Gastrocnemius medialis (tissue), 4 donors: ENCODE results near the gene C13orf46. TPM values are rescaled to one million over a fixed set of nuclear protein-coding genes. Genes with fewer than 3 reads are reported as not detected.
"Not testable (repeated sequence)": the region's sequence is repeated elsewhere in the genome, so short reads cannot be mapped to it uniquely, and the experiment has no call there.

ENCODE experiments used
- ATAC-seq, 2 donors: fragments of 150-250 bp; one replicate each; pipeline ENCODE4 v1.9.1; 2016
- DNase-seq, 2 donors: peaks; one replicate each; pipeline ENCODE4 v3.0.0-alpha.2; 2019
- H3K27ac ChIP-seq, 4 donors: fragments of 200-600 bp; sonication (generic); 1 replicate in 1 of 4; 2 replicates in 3 of 4; pipeline ENCODE4 v1.5.1; 2016 to 2018; ENCODE audit warnings: mild to moderate bottlenecking in 2 of 4, moderate library complexity in 1 of 4
- H3K27me3 ChIP-seq, 3 donors: fragments of 200-600 bp; sonication (generic) in 2 of 3; 1 replicate in 1 of 3; 2 replicates in 2 of 3; pipeline versions ENCODE4 v1.5.1 to v1.6.0; 2016 to 2019; ENCODE audit warnings: mild to moderate bottlenecking in 1 of 3, moderate library complexity in 1 of 3
- H3K36me3 ChIP-seq, 2 donors: fragments of 200-600 bp; sonication (generic) in 1 of 2; one replicate each; pipeline ENCODE4 v1.5.1; 2017 to 2018
- H3K4me1 ChIP-seq, 2 donors: fragments of 200-600 bp; sonication (generic) in 1 of 2; one replicate each; pipeline ENCODE4 v1.5.1; 2016 to 2017; ENCODE audit warnings: mild to moderate bottlenecking in 2 of 2
- H3K4me3 ChIP-seq, 4 donors: fragments of 200-600 bp; sonication (generic) in 3 of 4; 1 replicate in 1 of 4; 2 replicates in 3 of 4; pipeline ENCODE4 v1.5.1; 2016 to 2019; ENCODE audit warnings: mild to moderate bottlenecking in 2 of 4
- H3K9me3 ChIP-seq, 3 donors: fragments of 200-600 bp; sonication (generic) in 2 of 3; 1 replicate in 1 of 3; 2 replicates in 2 of 3; pipeline ENCODE4 v1.5.1; 2016 to 2019
- CTCF ChIP-seq, 5 experiments: fragments of 450-650 bp in 3 of 5; fragments of 200-600 bp in 2 of 5; sonication (generic) in 2 of 5; IDR thresholded peaks in 4 of 5; conservative IDR thresholded peaks in 1 of 5; 1 replicate in 4 of 5; 2 replicates in 1 of 5; pipeline ENCODE4 v1.5.1; 2016 to 2019; ENCODE audit warnings: antibody characterized with exemption in 5 of 5, mild to moderate bottlenecking in 3 of 5, moderate library complexity in 3 of 5
- POLR2A ChIP-seq, 2 donors: fragments of 450-650 bp; IDR thresholded peaks; one replicate each; pipeline ENCODE4 v1.6.1; 2017; ENCODE audit warnings: antibody characterized with exemption in 2 of 2, mild to moderate bottlenecking in 2 of 2, moderate library complexity in 2 of 2
- in situ Hi-C, 4 donors: fragments of 200-750 bp; cut with MboI; loops; one replicate each; pipeline versions ENCODE4 v1.15.0 to v1.8.0; 2017; ENCODE audit warnings: low sequenced_read_pairs in 4 of 4
- intact Hi-C: fragments of 100-400 bp; cut with DNase I; formaldehyde crosslinking; loops from one replicate; pipeline ENCODE4 v1.15.1; 2023; ENCODE audit warnings: low total_unique reads
- total RNA-seq, 4 donors: library from RNA; depleted of rRNA; stranded (reverse); fragments of >200 nt; gene quantifications; one replicate each; pipeline versions ENCODE4 v1.1.0 to v1.2.3, GENCODE V29; 2016

Gene C13orf46
- total RNA-seq, 4 donors from 2014 or later: 0.10 to 0.69 (median 0.15) TPM; not detected in 1

- Histone ChIP-seq H3K27ac (no peak overlapping the region), H3K36me3 (no peaks in the 10 kb centered on the region), H3K27me3 (peaks cover 4 to 10% (median 10%) of the 10 kb centered on the region in 3 donors), H3K4me1 (no peaks in the 10 kb centered on the region), H3K9me3 (no peaks in the 10 kb centered on the region), H3K4me3 (no peak overlapping the region)
- in situ Hi-C loops (no loop called here), intact Hi-C loops (no loop called here)
- no peak for DNase-seq
- TF ChIP-seq POLR2A (IDR thresholded peaks at IDR 0.05): no peak
- no peak for TF ChIP-seq CTCF (IDR thresholded peaks at IDR 0.05 in 4 of 5, conservative IDR thresholded peaks at IDR 0.05 in 1 of 5)
- ATAC-seq: no peak
These were observed 59.4 kb downstream of the C13orf46 start for GRCh38 chr13:113914333-113915011.

- H3K4me3 ChIP-seq, intact Hi-C loops, H3K9me3 ChIP-seq, H3K4me1 ChIP-seq, H3K27ac ChIP-seq, ATAC-seq, in situ Hi-C loops, DNase-seq, H3K36me3 ChIP-seq: not testable (repeated sequence)
- H3K27me3 ChIP-seq: peaks cover 4 to 10% (median 10%) of the 10 kb centered on the region in 3 donors
These were observed 60.0 kb downstream of the C13orf46 start for GRCh38 chr13:113913838-113914237.

- H3K27ac ChIP-seq, H3K4me3 ChIP-seq, H3K9me3 ChIP-seq, H3K36me3 ChIP-seq, ATAC-seq, H3K4me1 ChIP-seq, intact Hi-C loops, DNase-seq, in situ Hi-C loops: not testable (repeated sequence)
- peaks cover 4 to 10% (median 10%) of the 10 kb centered on the region in 3 donors for H3K27me3 ChIP-seq
These were observed 60.5 kb downstream of the C13orf46 start for GRCh38 chr13:113913408-113913807.

- Histone ChIP-seq H3K4me1 (peaks cover 0 to 10% of the 10 kb centered on the region in 2 donors), H3K9me3 (no peaks in the 10 kb centered on the region), H3K4me3 (no peak overlapping the region), H3K27ac (no peak overlapping the region), H3K27me3 (peaks cover 0 to 10% (median 9%) of the 10 kb centered on the region in 3 donors), H3K36me3 (no peaks in the 10 kb centered on the region)
- intact Hi-C loops: no loop called here
- ATAC-seq (no peak), DNase-seq (no peak)
- in situ Hi-C loops: no loop called here
- TF ChIP-seq POLR2A (IDR thresholded peaks at IDR 0.05): no peak
- no peak for TF ChIP-seq CTCF (IDR thresholded peaks at IDR 0.05 in 4 of 5, conservative IDR thresholded peaks at IDR 0.05 in 1 of 5)
These were observed 61.3 kb downstream of the C13orf46 start for GRCh38 chr13:113912596-113912995.

- peak in 1 of 2 donors; percentile 52 for ATAC-seq
- no peaks in the 10 kb centered on the region for H3K36me3 ChIP-seq
- H3K4me1 ChIP-seq: peaks cover 0 to 10% of the 10 kb centered on the region in 2 donors
- no peak overlapping the region for H3K4me3 ChIP-seq
- in situ Hi-C loops (no loop called here), intact Hi-C loops (no loop called here)
- TF ChIP-seq CTCF (IDR thresholded peaks at IDR 0.05 in 4 of 5, conservative IDR thresholded peaks at IDR 0.05 in 1 of 5) (no peak), POLR2A (IDR thresholded peaks at IDR 0.05) (no peak)
- H3K27me3 ChIP-seq: no peaks in the 10 kb centered on the region
- no peak overlapping the region for H3K27ac ChIP-seq
- no peak for DNase-seq
- no peaks in the 10 kb centered on the region for H3K9me3 ChIP-seq
These were observed 66.0 kb downstream of the C13orf46 start for GRCh38 chr13:113907635-113908617.
